DOHH2 (cell line): ENCODE results near the gene ERC2.

Experiments used
- H3F3A ChIP-seq: fragments of 200-600 bp; sonication (generic), shearing (Covaris generic); 2 replicates; pipeline ENCODE4 v1.6.0; 2016; ENCODE audit warnings: antibody characterized with exemption, mild to moderate bottlenecking; ENCODE audit not compliant: control insufficient read depth, insufficient read depth
- H3K27ac ChIP-seq: fragments of 200-600 bp; sonication (generic); 2 replicates; pipeline ENCODE4 v1.5.1; 2014; ENCODE audit warnings: low read depth, mild to moderate bottlenecking, low read length, moderate library complexity
- H3K27me3 ChIP-seq: fragments of 200-600 bp; sonication (generic); 2 replicates; pipeline ENCODE4 v1.6.1; 2014; ENCODE audit warnings: mild to moderate bottlenecking, low read length, mixed read lengths; ENCODE audit not compliant: control insufficient read depth
- H3K36me3 ChIP-seq: fragments of 200-600 bp; sonication (generic); 2 replicates; pipeline ENCODE4 v1.6.1; 2014; ENCODE audit warnings: mild to moderate bottlenecking, low read length, moderate library complexity, mixed read lengths; ENCODE audit not compliant: control insufficient read depth
- H3K4me1 ChIP-seq: fragments of 200-600 bp; sonication (generic); 2 replicates; pipeline ENCODE4 v1.6.1; 2014; ENCODE audit warnings: mild to moderate bottlenecking, low read length, mixed read lengths; ENCODE audit not compliant: control insufficient read depth
- H3K4me2 ChIP-seq: fragments of 200-600 bp; sonication (generic); 2 replicates; pipeline ENCODE4 v1.6.0; 2014; ENCODE audit warnings: mild to moderate bottlenecking, low read length, moderate library complexity
- H3K4me3 ChIP-seq: fragments of 200-600 bp; sonication (generic); 2 replicates; pipeline ENCODE4 v1.5.1; 2014; ENCODE audit warnings: mild to moderate bottlenecking, low read length, mixed read lengths
- H3K79me2 ChIP-seq: fragments of 200-600 bp; sonication (generic); 2 replicates; pipeline ENCODE4 v1.6.1; 2014; ENCODE audit warnings: mild to moderate bottlenecking, low read length, mixed read lengths; ENCODE audit not compliant: control insufficient read depth
- H3K9me2 ChIP-seq: fragments of 200-600 bp; sonication (generic); replicated peaks from 2 replicates; pipeline ENCODE4 v1.6.1; 2014; ENCODE audit warnings: mild to moderate bottlenecking, low read length, mixed read lengths; ENCODE audit not compliant: control insufficient read depth
- H3K9me3 ChIP-seq: fragments of 200-600 bp; sonication (generic); 2 replicates; pipeline ENCODE4 v1.6.1; 2014; ENCODE audit warnings: antibody characterized with exemption, low read length, mixed read lengths; ENCODE audit not compliant: control insufficient read depth, insufficient read depth
- H4K20me1 ChIP-seq: fragments of 200-600 bp; sonication (generic); 2 replicates; pipeline ENCODE4 v1.6.0; 2014; ENCODE audit warnings: low read depth, mild to moderate bottlenecking, antibody characterized with exemption, low read length, moderate library complexity; ENCODE audit not compliant: control insufficient read depth, insufficient read depth
- CTCF ChIP-seq: fragments of 200-600 bp; sonication (generic); IDR thresholded peaks from one replicate; pipeline ENCODE4 v1.5.1; 2014; ENCODE audit warnings: antibody characterized with exemption, mild to moderate bottlenecking, low read depth, low read length; ENCODE audit not compliant: poor library complexity, severe bottlenecking
- EZH2phosphoT487 ChIP-seq: fragments of 200-600 bp; sonication (generic); IDR thresholded peaks from 2 replicates; pipeline ENCODE4 v1.6.1; 2017; ENCODE audit warnings: borderline replicate concordance, mild to moderate bottlenecking, antibody characterized with exemption, low read length, moderate library complexity, mixed read lengths

ERC2 gene

GRCh38 chr3:55860049-55860721 lies 608.1 kb downstream of the ERC2 start:
- no peaks in the 10 kb centered on the region for H3K9me2 ChIP-seq
- no peaks in the 10 kb centered on the region for H4K20me1 ChIP-seq
- no peaks in the 10 kb centered on the region for H3K36me3 ChIP-seq
- H3K27me3 ChIP-seq = no peaks in the 10 kb centered on the region
- H3K79me2 ChIP-seq = no peaks in the 10 kb centered on the region
- no peaks in the 10 kb centered on the region for H3K9me3 ChIP-seq
- no peak overlapping the region for H3K27ac ChIP-seq
- TF ChIP-seq CTCF (no peak), EZH2phosphoT487 (no peak)
- no peak overlapping the region for H3K4me3 ChIP-seq
- H3K4me1 ChIP-seq = no peaks in the 10 kb centered on the region
- H3F3A ChIP-seq = no peaks in the 10 kb centered on the region
- no peak overlapping the region for H3K4me2 ChIP-seq

- no peak for TF ChIP-seq CTCF
- TF ChIP-seq EZH2phosphoT487 = no peak
- Histone ChIP-seq H3K36me3 (no peaks in the 10 kb centered on the region), H3K4me1 (no peaks in the 10 kb centered on the region), H3K4me3 (no peak overlapping the region), H3F3A (no peaks in the 10 kb centered on the region), H3K27ac (no peak overlapping the region), H3K79me2 (no peaks in the 10 kb centered on the region), H3K9me2 (no peaks in the 10 kb centered on the region), H3K9me3 (no peaks in the 10 kb centered on the region), H3K27me3 (no peaks in the 10 kb centered on the region), H3K4me2 (no peak overlapping the region), H4K20me1 (no peaks in the 10 kb centered on the region)
These were observed 609.0 kb downstream of the ERC2 start for GRCh38 chr3:55859305-55859704.

- H3K4me3 ChIP-seq = no peak overlapping the region
- no peak overlapping the region for H3K27ac ChIP-seq
- H3K9me2 ChIP-seq = no peaks in the 10 kb centered on the region
- H3K9me3 ChIP-seq = no peaks in the 10 kb centered on the region
- H3F3A ChIP-seq = no peaks in the 10 kb centered on the region
- TF ChIP-seq EZH2phosphoT487 (no peak), CTCF (no peak)
- H3K27me3 ChIP-seq = no peaks in the 10 kb centered on the region
- H3K4me2 ChIP-seq = no peak overlapping the region
- no peaks in the 10 kb centered on the region for H4K20me1 ChIP-seq
- no peaks in the 10 kb centered on the region for H3K79me2 ChIP-seq
- H3K36me3 ChIP-seq = no peaks in the 10 kb centered on the region
- H3K4me1 ChIP-seq = no peaks in the 10 kb centered on the region
These were observed 609.5 kb downstream of the ERC2 start for GRCh38 chr3:55858727-55859126.
